Activated T-cell treated with anti-CD3 and anti-CD28 coated beads, Interleukin-2, amount 50 U/mL, for 72 hours (primary cell): Measurements from ENCODE around the gene ATG3. TPM values are rescaled to one million over a fixed set of nuclear protein-coding genes. Genes with fewer than 3 reads are reported as not detected.
"Not testable (repeated sequence)": the region's sequence is repeated elsewhere in the genome, so short reads cannot be mapped to it uniquely, and the experiment has no call there.

Experiments used
- ATAC-seq, 2 donors: fragments of 150-1000 bp; cut with Tn5 transposase; replicated peaks in 1 of 2; 2 replicates each; pipeline ENCODE4 v1.10.0; 2021; ENCODE audit warnings: moderate library complexity in 2 of 2, mild to moderate bottlenecking in 1 of 2
- DNase-seq, 2 donors: peaks; one replicate each; pipeline ENCODE4 v3.0.0; 2021 to 2022; ENCODE audit warnings: mixed read lengths in 1 of 2
- H3K27ac Mint-ChIP-seq: one replicate; pipeline ENCODE4 v1.8.0; 2022; ENCODE audit warnings: mild to moderate bottlenecking, moderate library complexity, mixed read lengths
- H3K27me3 Mint-ChIP-seq: one replicate; pipeline ENCODE4 v1.8.0; 2022; ENCODE audit warnings: low read depth, mixed read lengths
- H3K36me3 Mint-ChIP-seq, 2 donors: one replicate each; pipeline ENCODE4 v1.8.0; 2022; ENCODE audit warnings: mixed read lengths in 2 of 2, mild to moderate bottlenecking in 1 of 2; ENCODE audit not compliant: insufficient read depth in 2 of 2
- H3K4me1 Mint-ChIP-seq: one replicate; pipeline ENCODE4 v1.8.0; 2022; ENCODE audit warnings: low read depth, mixed read lengths
- H3K4me3 Mint-ChIP-seq, 2 donors: one replicate each; pipeline ENCODE4 v1.8.0; 2022; ENCODE audit warnings: mild to moderate bottlenecking in 2 of 2, mixed read lengths in 2 of 2, moderate library complexity in 2 of 2
- H3K9me3 Mint-ChIP-seq, 2 donors: one replicate each; pipeline ENCODE4 v1.8.0; 2022; ENCODE audit warnings: mixed read lengths in 2 of 2
- total RNA-seq, 2 donors: library from RNA; stranded (reverse); gene quantifications; one replicate each; pipeline ENCODE4 v1.2.3, GENCODE V29; 2022

The ATG3 gene
- total RNA-seq, 2 donors from 2014 or later = 52.0 to 52.2 TPM

- ATAC-seq = no peak
- Mint-ChIP-seq H3K4me1 (peaks cover 42% of the 10 kb centered on the region), H3K27me3 (no peaks in the 10 kb centered on the region), H3K4me3 (no peak overlapping the region), H3K9me3 (peaks cover 2 to 6% of the 10 kb centered on the region in 2 donors), H3K27ac (no peak overlapping the region), H3K36me3 (peaks cover 6 to 20% of the 10 kb centered on the region in 2 donors)
- DNase-seq = no peak
Observed at GRCh38 chr3:112508261-112508660, 53.5 kb downstream of the ATG3 start.

- no peak overlapping the region for H3K4me3 Mint-ChIP-seq
- peaks cover 0 to 2% of the 10 kb centered on the region in 2 donors for H3K9me3 Mint-ChIP-seq
- peaks cover 55% of the 10 kb centered on the region for H3K4me1 Mint-ChIP-seq
- H3K27me3 Mint-ChIP-seq = no peaks in the 10 kb centered on the region
- ATAC-seq = peak in 1 of 2 donors; percentile 44
- H3K36me3 Mint-ChIP-seq = peaks cover 0 to 7% of the 10 kb centered on the region in 2 donors
- no peak for DNase-seq
- H3K27ac Mint-ChIP-seq = no peak overlapping the region
Observed at GRCh38 chr3:112505907-112506306, 55.9 kb downstream of the ATG3 start.

- DNase-seq = no peak
- no peak for ATAC-seq
- Mint-ChIP-seq H3K4me3 (no peak overlapping the region), H3K27me3 (no peaks in the 10 kb centered on the region), H3K4me1 (peaks cover 71% of the 10 kb centered on the region), H3K27ac (no peak overlapping the region), H3K36me3 (peaks cover 0 to 2% of the 10 kb centered on the region in 2 donors), H3K9me3 (peaks cover 0 to 1% of the 10 kb centered on the region in 2 donors)
Observed at GRCh38 chr3:112504123-112504522, 57.6 kb downstream of the ATG3 start.

GRCh38 chr3:112503304-112503972 lies 58.3 kb downstream of the ATG3 start:
- peaks cover 0 to 1% of the 10 kb centered on the region in 2 donors for H3K9me3 Mint-ChIP-seq
- DNase-seq (no peak), ATAC-seq (peak; percentile 83 to 85)
- no peak overlapping the region for H3K4me3 Mint-ChIP-seq
- H3K36me3 Mint-ChIP-seq = peaks cover 0 to 3% of the 10 kb centered on the region in 2 donors
- H3K27me3 Mint-ChIP-seq = no peaks in the 10 kb centered on the region
- peaks cover 64% of the 10 kb centered on the region for H3K4me1 Mint-ChIP-seq
- H3K27ac Mint-ChIP-seq = no peak overlapping the region

GRCh38 chr3:112500621-112501020 lies 61.1 kb downstream of the ATG3 start:
- H3K36me3 Mint-ChIP-seq = peaks cover 2 to 5% of the 10 kb centered on the region in 2 donors
- H3K9me3 Mint-ChIP-seq = no peaks in the 10 kb centered on the region
- ATAC-seq (no peak), DNase-seq (no peak)
- H3K4me3 Mint-ChIP-seq = peak overlapping the region in 1 of 2 donors; percentile 39
- no peaks in the 10 kb centered on the region for H3K27me3 Mint-ChIP-seq
- peaks cover 56% of the 10 kb centered on the region for H3K4me1 Mint-ChIP-seq
- H3K27ac Mint-ChIP-seq = no peak overlapping the region

- Mint-ChIP-seq H3K4me3 (peak within 1 kb of the TSS; percentile 97 to 98), H3K36me3 (peaks cover 7 to 12% of the 10 kb centered on the region in 2 donors), H3K9me3 (peaks cover 2 to 3% of the 10 kb centered on the region in 2 donors), H3K4me1 (peaks cover 64% of the 10 kb centered on the region), H3K27me3 (no peaks in the 10 kb centered on the region), H3K27ac (peak within 1 kb of the TSS; percentile 99)
- peak in 1 of 2 donors; percentile 31 for DNase-seq
- ATAC-seq = peak; percentile 59 to 63
Observed at GRCh38 chr3:112498914-112499711, 62.6 kb downstream of the ATG3 start, which contains the start of gene BTLA. BTLA (minus strand) TSS chr3:112499472; CDS start chr3:112499358, 114 bp downstream.

- H3K27me3 Mint-ChIP-seq = no peaks in the 10 kb centered on the region
- peaks cover 63% of the 10 kb centered on the region for H3K4me1 Mint-ChIP-seq
- H3K27ac Mint-ChIP-seq = peak overlapping the region; percentile 99
- peak overlapping the region; percentile 97 to 98 for H3K4me3 Mint-ChIP-seq
- ATAC-seq (peak; percentile 30 to 31), DNase-seq (no peak)
- H3K36me3 Mint-ChIP-seq = peaks cover 10 to 19% of the 10 kb centered on the region in 2 donors
- H3K9me3 Mint-ChIP-seq = peaks cover 2 to 3% of the 10 kb centered on the region in 2 donors
Observed at GRCh38 chr3:112497897-112498548, 63.7 kb downstream of the ATG3 start.

GRCh38 chr3:112496366-112497067 lies 65.2 kb downstream of the ATG3 start:
- Mint-ChIP-seq H3K36me3 (peaks cover 10 to 20% of the 10 kb centered on the region in 2 donors), H3K9me3 (peaks cover 2 to 3% of the 10 kb centered on the region in 2 donors), H3K27ac (peak overlapping the region; percentile 98), H3K27me3 (no peaks in the 10 kb centered on the region), H3K4me1 (peaks cover 72% of the 10 kb centered on the region), H3K4me3 (peak overlapping the region; percentile 91 to 98)
- DNase-seq (no peak), ATAC-seq (no peak)

- peaks cover 73% of the 10 kb centered on the region for H3K4me1 Mint-ChIP-seq
- H3K27ac Mint-ChIP-seq = peak overlapping the region; percentile 79
- not testable (repeated sequence) for H3K9me3 Mint-ChIP-seq, H3K27me3 Mint-ChIP-seq, ATAC-seq, DNase-seq
- peaks cover 10 to 20% of the 10 kb centered on the region in 2 donors for H3K36me3 Mint-ChIP-seq
- peak overlapping the region; percentile 91 to 98 for H3K4me3 Mint-ChIP-seq
Observed at GRCh38 chr3:112494448-112494767, 67.4 kb downstream of the ATG3 start.

- Mint-ChIP-seq H3K9me3 (peaks cover 2 to 3% of the 10 kb centered on the region in 2 donors), H3K36me3 (peaks cover 8 to 28% of the 10 kb centered on the region in 2 donors), H3K27me3 (no peaks in the 10 kb centered on the region), H3K4me1 (peaks cover 91% of the 10 kb centered on the region), H3K4me3 (peak overlapping the region; percentile 25 to 85), H3K27ac (peak overlapping the region; percentile 96)
- ATAC-seq (no peak), DNase-seq (no peak)
Observed at GRCh38 chr3:112492124-112492523, 69.6 kb downstream of the ATG3 start.

- H3K36me3 Mint-ChIP-seq = peaks cover 8 to 28% of the 10 kb centered on the region in 2 donors
- H3K4me1 Mint-ChIP-seq = peaks cover 92% of the 10 kb centered on the region
- ATAC-seq = peak; percentile 20 to 30
- H3K27me3 Mint-ChIP-seq = no peaks in the 10 kb centered on the region
- H3K9me3 Mint-ChIP-seq = peaks cover 2 to 3% of the 10 kb centered on the region in 2 donors
- peak overlapping the region; percentile 96 for H3K27ac Mint-ChIP-seq
- H3K4me3 Mint-ChIP-seq = peak overlapping the region; percentile 64 to 85
- no peak for DNase-seq
Observed at GRCh38 chr3:112491373-112491772, 70.4 kb downstream of the ATG3 start.

GRCh38 chr3:112489674-112490479 lies 71.9 kb downstream of the ATG3 start:
- Mint-ChIP-seq H3K36me3 (peaks cover 8 to 26% of the 10 kb centered on the region in 2 donors), H3K27me3 (no peaks in the 10 kb centered on the region), H3K9me3 (peaks cover 2 to 3% of the 10 kb centered on the region in 2 donors), H3K4me1 (peaks cover 77% of the 10 kb centered on the region), H3K27ac (peak overlapping the region; percentile 96), H3K4me3 (peak overlapping the region; percentile 64 to 85)
- ATAC-seq (peak; percentile 14 to 18), DNase-seq (no peak)
